ENCODE measurements around the gene CASK. TPM values are rescaled to one million over a fixed set of nuclear protein-coding genes. Genes with fewer than 3 reads are reported as not detected.
"Not testable (repeated sequence)": the region's sequence is repeated elsewhere in the genome, so short reads cannot be mapped to it uniquely, and the experiment has no call there.

CASK gene
- total RNA-seq, 1 donor from 2014 or later: 30.2 TPM

GRCh38 chrX:41655101-41655500, 268.3 kb downstream of the CASK start:
- no peak for DNase-seq (ENCODE audit: low spot score)

GRCh38 chrX:41653125-41653524, 270.2 kb downstream of the CASK start:
- no peak for DNase-seq (ENCODE audit: low spot score)

GRCh38 chrX:41646201-41646600, 277.2 kb downstream of the CASK start:
- not testable (repeated sequence) for DNase-seq (ENCODE audit: low spot score)

- DNase-seq (ENCODE audit: low spot score): no peak
Measured at GRCh38 chrX:41634284-41634683, 289.1 kb downstream of the CASK start.

GRCh38 chrX:41630091-41630490, 293.3 kb downstream of the CASK start:
- DNase-seq (ENCODE audit: low spot score): no peak

- DNase-seq (ENCODE audit: low spot score): no peak
Measured at GRCh38 chrX:41629539-41629938, 293.8 kb downstream of the CASK start.

- DNase-seq (ENCODE audit: low spot score): no peak
Measured at GRCh38 chrX:41621222-41621723, 302.1 kb downstream of the CASK start.

- no peak for DNase-seq (ENCODE audit: low spot score)
Measured at GRCh38 chrX:41619221-41619620, 304.1 kb downstream of the CASK start.

GRCh38 chrX:41616935-41617334, 306.4 kb downstream of the CASK start:
- no peak for DNase-seq (ENCODE audit: low spot score)

- no peak for DNase-seq (ENCODE audit: low spot score)
Measured at GRCh38 chrX:41616255-41616654, 307.1 kb downstream of the CASK start.

- DNase-seq (ENCODE audit: low spot score): no peak
Measured at GRCh38 chrX:41608244-41608643, 315.1 kb downstream of the CASK start.

GRCh38 chrX:41607264-41607832, 316.0 kb downstream of the CASK start:
- DNase-seq (ENCODE audit: low spot score): no peak

- not testable (repeated sequence) for DNase-seq (ENCODE audit: low spot score)
Measured at GRCh38 chrX:41606057-41606456, 317.3 kb downstream of the CASK start.

- DNase-seq (ENCODE audit: low spot score): no peak
Measured at GRCh38 chrX:41604766-41605543, 318.4 kb downstream of the CASK start.

- no peak for DNase-seq (ENCODE audit: low spot score)
Measured at GRCh38 chrX:41604177-41604576, 319.2 kb downstream of the CASK start.

GRCh38 chrX:41603596-41603995, 319.8 kb downstream of the CASK start:
- DNase-seq (ENCODE audit: low spot score): no peak

- no peak for DNase-seq (ENCODE audit: low spot score)
Measured at GRCh38 chrX:41602816-41603345, 320.5 kb downstream of the CASK start.

- DNase-seq (ENCODE audit: low spot score): no peak
Measured at GRCh38 chrX:41600291-41600690, 323.1 kb downstream of the CASK start.

GRCh38 chrX:41599507-41599906, 323.8 kb downstream of the CASK start:
- DNase-seq (ENCODE audit: low spot score): no peak

GRCh38 chrX:41596596-41596995, 326.8 kb downstream of the CASK start:
- DNase-seq (ENCODE audit: low spot score): no peak

GRCh38 chrX:41594634-41595033, 328.7 kb downstream of the CASK start:
- no peak for DNase-seq (ENCODE audit: low spot score)

- DNase-seq (ENCODE audit: low spot score): no peak
Measured at GRCh38 chrX:41591906-41592305, 331.4 kb downstream of the CASK start.

GRCh38 chrX:41590641-41591040, 332.7 kb downstream of the CASK start:
- no peak for DNase-seq (ENCODE audit: low spot score)

Measured in mesenteric fat pad (tissue), 1 donor.